GM13976 (cell line): Measurements from ENCODE around the gene NBPF12.
A peak's percentile ranks its signal among the peaks of the same experiment; 100 is the strongest.
"Not testable (repeated sequence)": the region's sequence is repeated elsewhere in the genome, so short reads cannot be mapped to it uniquely, and the experiment has no call there.

Experiments
- DNase-seq: peaks from one replicate; pipeline ENCODE4 v3.0.0; 2012; ENCODE audit warnings: low spot score
- in situ Hi-C: fragments of 300-500 bp; cut with MboI; formaldehyde crosslinking; loops from one replicate; pipeline ENCODE4 v1.12.0; 2022; ENCODE audit warnings: low sequenced_read_pairs, mixed read lengths, inconsistent platforms; ENCODE audit not compliant: unreplicated experiment

Gene NBPF12, protein sequence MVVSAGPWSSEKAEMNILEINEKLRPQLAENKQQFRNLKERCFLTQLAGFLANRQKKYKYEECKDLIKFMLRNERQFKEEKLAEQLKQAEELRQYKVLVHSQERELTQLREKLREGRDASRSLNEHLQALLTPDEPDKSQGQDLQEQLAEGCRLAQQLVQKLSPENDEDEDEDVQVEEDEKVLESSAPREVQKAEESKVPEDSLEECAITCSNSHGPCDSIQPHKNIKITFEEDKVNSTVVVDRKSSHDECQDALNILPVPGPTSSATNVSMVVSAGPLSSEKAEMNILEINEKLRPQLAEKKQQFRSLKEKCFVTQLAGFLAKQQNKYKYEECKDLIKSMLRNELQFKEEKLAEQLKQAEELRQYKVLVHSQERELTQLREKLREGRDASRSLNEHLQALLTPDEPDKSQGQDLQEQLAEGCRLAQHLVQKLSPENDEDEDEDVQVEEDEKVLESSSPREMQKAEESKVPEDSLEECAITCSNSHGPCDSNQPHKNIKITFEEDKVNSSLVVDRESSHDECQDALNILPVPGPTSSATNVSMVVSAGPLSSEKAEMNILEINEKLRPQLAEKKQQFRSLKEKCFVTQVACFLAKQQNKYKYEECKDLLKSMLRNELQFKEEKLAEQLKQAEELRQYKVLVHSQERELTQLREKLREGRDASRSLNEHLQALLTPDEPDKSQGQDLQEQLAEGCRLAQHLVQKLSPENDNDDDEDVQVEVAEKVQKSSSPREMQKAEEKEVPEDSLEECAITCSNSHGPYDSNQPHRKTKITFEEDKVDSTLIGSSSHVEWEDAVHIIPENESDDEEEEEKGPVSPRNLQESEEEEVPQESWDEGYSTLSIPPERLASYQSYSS (N-terminal part only)

GRCh38 chr1:146938242-146938902 is at the start of gene NBPF12:
TSS of gene NBPF12 (plus strand) at chr1:146938324. CDS start at chr1:146960144, 21,820 bp downstream.
- DNase-seq, result peak; percentile 71
- in situ Hi-C loops, result not testable (repeated sequence)

GRCh38 chr1:146891355-146891754 is 46.8 kb upstream of the NBPF12 start:
- in situ Hi-C loops, DNase-seq: not testable (repeated sequence)

- in situ Hi-C loops, DNase-seq: not testable (repeated sequence)
These were observed 45.8 kb upstream of the NBPF12 start for GRCh38 chr1:146892331-146892730.

DNA sequence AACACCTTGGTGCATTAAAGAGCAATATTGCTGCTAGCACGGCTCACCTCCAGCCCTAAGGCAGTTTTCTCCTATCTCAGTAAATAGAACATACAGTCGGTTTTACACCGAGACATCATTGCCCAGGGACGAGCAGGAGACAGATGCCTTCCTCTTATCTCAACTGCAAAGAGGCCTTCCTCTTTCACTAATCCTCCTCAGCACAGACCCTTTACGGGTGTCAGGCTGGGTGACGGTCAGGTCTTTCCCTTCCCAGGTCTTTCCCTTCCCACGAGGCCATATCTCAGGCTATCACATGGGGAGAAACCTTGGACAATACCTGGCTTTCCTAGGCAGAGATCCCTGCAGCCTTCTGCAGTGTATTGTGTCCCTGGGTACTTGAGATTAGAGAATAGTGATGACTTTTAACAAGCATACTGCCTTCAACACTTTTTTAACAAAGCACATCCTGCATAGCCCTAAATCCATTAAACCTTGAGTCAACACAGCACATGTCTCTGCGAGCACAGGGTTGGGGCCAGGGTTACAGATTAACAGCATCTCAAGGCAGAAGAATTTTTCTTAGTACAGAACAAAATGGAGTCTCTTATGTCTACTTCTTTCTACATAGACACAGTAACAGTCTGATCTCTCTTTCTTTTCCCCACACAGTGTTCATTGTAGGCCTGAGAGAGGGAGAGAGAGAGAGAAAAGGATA is 30.4 kb upstream of the NBPF12 start:
- in situ Hi-C loops, DNase-seq: not testable (repeated sequence)

- DNase-seq, in situ Hi-C loops: not testable (repeated sequence)
These were observed 25.1 kb upstream of the NBPF12 start for GRCh38 chr1:146912975-146913374.

- in situ Hi-C loops, DNase-seq: not testable (repeated sequence)
These were observed 17.3 kb upstream of the NBPF12 start for GRCh38 chr1:146920811-146921210.

GRCh38 chr1:146922614-146923013 is 15.5 kb upstream of the NBPF12 start:
- DNase-seq, in situ Hi-C loops: not testable (repeated sequence)

GRCh38 chr1:146924106-146924505 is 14.0 kb upstream of the NBPF12 start:
- in situ Hi-C loops, DNase-seq: not testable (repeated sequence)

DNA sequence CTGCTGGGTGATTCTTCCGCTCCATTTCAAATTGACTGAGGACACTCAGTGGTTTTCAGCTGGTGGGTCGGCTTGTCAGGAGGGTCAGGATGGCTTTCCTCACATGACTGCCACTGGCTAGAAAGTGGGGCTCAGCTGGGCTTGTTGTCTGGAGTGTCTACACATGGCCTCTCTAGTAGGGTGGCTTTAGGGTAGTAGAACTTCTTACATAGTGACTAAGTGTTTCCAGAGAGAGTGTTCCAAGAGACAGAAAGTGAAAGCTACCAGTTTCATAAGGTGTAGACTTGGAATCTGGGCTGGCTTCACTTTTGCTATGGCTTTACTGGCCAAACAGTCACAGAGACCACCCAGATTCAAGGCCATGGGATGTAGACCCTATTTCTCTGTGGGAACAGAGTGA is 11.7 kb upstream of the NBPF12 start:
- DNase-seq, in situ Hi-C loops: not testable (repeated sequence)

DNA sequence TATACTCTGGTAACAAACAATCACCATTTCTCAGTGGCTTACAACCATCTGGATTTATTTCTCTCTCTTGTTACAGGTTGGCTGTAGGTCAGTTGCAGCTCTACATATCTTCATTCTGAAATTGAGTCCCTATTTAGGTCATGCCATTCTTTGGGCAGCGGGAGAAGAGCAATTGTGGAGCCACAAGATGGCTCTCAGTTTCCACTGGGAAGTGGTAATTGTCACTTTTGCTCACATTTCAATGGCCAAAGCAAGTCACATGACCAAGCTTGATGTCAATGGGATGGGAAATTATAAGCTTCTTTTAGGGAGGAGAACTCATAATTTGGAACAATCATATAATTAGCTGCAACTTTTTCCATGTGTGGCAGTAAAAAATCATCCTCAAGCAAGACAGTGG is 7.9 kb upstream of the NBPF12 start:
- in situ Hi-C loops, DNase-seq: not testable (repeated sequence)

DNA sequence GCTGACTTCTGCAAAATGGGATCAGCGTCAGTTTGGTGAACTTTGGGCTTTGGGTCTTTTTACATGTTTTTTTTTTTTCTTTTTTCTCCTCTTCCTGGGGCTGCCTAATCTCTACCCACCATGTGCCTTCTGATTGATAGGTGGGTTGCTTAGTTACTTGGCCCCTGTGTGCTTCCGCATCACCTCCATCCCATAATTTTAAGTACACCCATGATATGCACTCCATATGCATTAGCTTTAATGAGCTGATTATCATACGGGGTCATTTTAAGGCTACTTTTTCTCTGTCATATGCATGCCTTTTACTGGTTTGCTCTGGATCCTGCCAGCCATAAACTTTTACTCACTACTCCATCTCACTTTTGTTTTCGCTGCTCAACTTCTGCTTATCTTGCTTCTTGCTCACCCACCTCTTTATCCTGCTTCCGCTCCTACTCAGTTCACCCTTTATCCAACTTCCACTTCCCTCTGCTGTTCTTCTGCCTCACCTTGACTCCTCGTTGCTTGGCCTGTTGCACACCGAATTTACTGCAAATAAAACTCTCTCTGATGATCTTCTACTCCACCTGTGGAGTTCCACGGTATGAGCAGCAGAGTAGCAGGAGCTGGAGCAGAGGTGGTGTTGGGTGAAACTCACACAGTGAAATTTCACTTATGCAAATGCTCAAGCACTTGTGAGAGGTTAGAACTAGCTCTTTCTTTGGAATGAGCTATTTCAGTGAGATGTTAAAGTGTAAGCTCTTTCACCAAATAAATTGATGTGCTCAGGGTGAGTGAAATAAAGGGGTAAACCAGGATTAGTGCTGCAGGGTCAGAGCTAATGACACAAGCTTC is 3.5 kb upstream of the NBPF12 start:
- in situ Hi-C loops, DNase-seq: not testable (repeated sequence)

DNA sequence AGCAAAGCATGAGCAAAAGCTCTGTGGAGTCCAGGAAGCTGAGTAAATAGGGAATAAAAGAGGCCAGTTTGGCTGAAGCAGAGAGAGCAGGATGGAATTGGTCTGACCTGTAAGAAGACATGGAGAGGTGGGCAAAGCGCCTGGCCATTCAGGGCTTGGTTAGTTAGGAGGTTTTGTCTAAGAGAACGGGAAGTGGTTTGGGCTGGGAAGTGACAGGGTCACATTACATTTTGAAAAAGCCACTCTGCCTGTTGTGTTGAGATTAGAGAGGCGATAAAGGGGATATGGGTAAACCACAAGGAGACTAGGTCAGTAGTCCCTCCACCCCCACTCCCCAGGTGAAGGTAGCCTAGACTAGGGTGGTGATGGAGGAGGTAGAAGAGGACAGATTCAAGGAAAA is 662 bp upstream of the NBPF12 start:
- in situ Hi-C loops, DNase-seq: not testable (repeated sequence)

GRCh38 chr1:146938927-146939786 is 1.0 kb downstream of the NBPF12 start:
- peak; percentile 11 for DNase-seq
- in situ Hi-C loops, result not testable (repeated sequence)

DNA sequence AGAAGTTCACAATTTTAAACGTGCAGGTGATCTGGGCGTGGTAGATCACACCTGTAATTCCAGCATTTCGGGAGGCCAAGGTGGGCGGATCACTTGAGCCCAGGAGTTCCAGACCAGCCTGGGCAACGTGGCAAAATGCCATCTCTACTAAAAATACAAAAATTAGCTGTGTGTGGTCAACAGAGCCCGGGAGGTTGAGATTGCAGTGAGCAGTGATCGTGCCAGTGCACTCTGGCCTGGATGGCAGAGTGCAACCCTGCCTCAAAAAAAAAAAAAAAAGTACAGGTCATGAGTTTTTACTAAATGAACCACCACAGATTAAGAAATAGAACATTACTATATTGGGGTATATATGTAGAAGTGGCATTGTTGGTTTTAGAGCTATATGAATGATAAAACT is 2.2 kb downstream of the NBPF12 start:
- DNase-seq, in situ Hi-C loops: not testable (repeated sequence)

GRCh38 chr1:146943342-146943886 is 5.3 kb downstream of the NBPF12 start:
- DNase-seq, in situ Hi-C loops: not testable (repeated sequence)

- DNase-seq, in situ Hi-C loops: not testable (repeated sequence)
These were observed 10.0 kb downstream of the NBPF12 start for GRCh38 chr1:146948127-146948526.
